ENCODE measurements around the gene ARMH4. TPM values are rescaled to one million over a fixed set of nuclear protein-coding genes. Genes with fewer than 3 reads are reported as not detected.

Gene ARMH4
- total RNA-seq, 1 experiment from 2014 or later, result 0.07 TPM

- H3K36me3 Mint-ChIP-seq (ENCODE audit: insufficient read depth, unreplicated experiment), result no peaks in the 10 kb centered on the region
- no peaks in the 10 kb centered on the region for H3K36me3 ChIP-seq (ENCODE audit: control insufficient read depth, insufficient read depth, low read length)
- no peak overlapping the region for H3K4me3 Mint-ChIP-seq (ENCODE audit: unreplicated experiment)
- no peak for DNase-seq
- H3K27me3 Mint-ChIP-seq (ENCODE audit: insufficient read depth, unreplicated experiment), result peaks cover 21% of the 10 kb centered on the region
- no peaks in the 10 kb centered on the region for H3K4me1 Mint-ChIP-seq (ENCODE audit: low read depth, unreplicated experiment)
- H3K27me3 ChIP-seq (replicated peaks; ENCODE audit: control insufficient read depth, insufficient read depth, low read length), result no peaks in the 10 kb centered on the region
- H3K9me3 Mint-ChIP-seq (ENCODE audit: unreplicated experiment), result no peaks in the 10 kb centered on the region
- no peak overlapping the region for H3K4me3 ChIP-seq (ENCODE audit: low read depth, low read length)
- no peaks in the 10 kb centered on the region for H3K4me1 ChIP-seq
- ChIA-PET POLR2A (no interaction called here), CTCF (no interaction called here)
- no TSS peak for BruUV-seq (replicated peaks)
- intact Hi-C loops (cut with micrococcal nuclease; ENCODE audit: unreplicated experiment), result no loop called here
- no peaks in the 10 kb centered on the region for H3K9me3 ChIP-seq
- no peak for TF ChIP-seq CTCF (IDR thresholded peaks at IDR 0.05; ENCODE audit: insufficient read depth in 1 of 2, low read depth in 1 of 2, low read length in 1 of 2, severe bottlenecking in 1 of 2, unreplicated experiment in 1 of 2)
- no peak overlapping the region for H3K27ac Mint-ChIP-seq (ENCODE audit: unreplicated experiment)
These were observed 85.9 kb downstream of the ARMH4 start for GRCh38 chr14:58066115-58066514.

DNA sequence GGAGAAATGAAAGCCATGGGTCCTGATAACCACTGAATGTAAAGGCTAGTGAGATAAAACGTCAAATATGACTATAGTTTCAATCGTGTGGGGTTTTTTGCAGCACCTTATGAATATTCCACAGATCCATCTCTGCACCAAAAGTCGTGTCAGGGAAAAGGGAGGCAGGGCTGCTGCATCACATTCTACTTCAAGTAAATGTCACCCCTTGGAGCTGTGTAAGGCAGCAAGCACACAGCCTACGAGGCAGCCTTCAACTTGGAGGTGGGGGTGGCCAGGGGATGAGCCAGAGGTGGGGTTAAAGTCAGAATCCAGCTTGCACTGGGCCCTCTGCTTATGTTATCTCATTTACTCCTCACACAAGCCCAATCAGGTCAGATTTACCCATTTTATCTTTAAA, 90.4 kb downstream of the ARMH4 start:
- no peaks in the 10 kb centered on the region; the same call in 1 of the 2 replicates for H3K27me3 ChIP-seq (replicated peaks; ENCODE audit: control insufficient read depth, insufficient read depth, low read length)
- no peak for DNase-seq
- TF ChIP-seq CTCF (IDR thresholded peaks at IDR 0.05; ENCODE audit: insufficient read depth in 1 of 2, low read depth in 1 of 2, low read length in 1 of 2, severe bottlenecking in 1 of 2, unreplicated experiment in 1 of 2), result no peak
- Mint-ChIP-seq H3K4me3 (ENCODE audit: unreplicated experiment) (no peak overlapping the region), H3K9me3 (ENCODE audit: unreplicated experiment) (no peaks in the 10 kb centered on the region), H3K27ac (ENCODE audit: unreplicated experiment) (no peak overlapping the region), H3K4me1 (ENCODE audit: low read depth, unreplicated experiment) (no peaks in the 10 kb centered on the region), H3K36me3 (ENCODE audit: insufficient read depth, unreplicated experiment) (no peaks in the 10 kb centered on the region), H3K27me3 (ENCODE audit: insufficient read depth, unreplicated experiment) (peaks cover 23% of the 10 kb centered on the region)
- H3K9me3 ChIP-seq, result no peaks in the 10 kb centered on the region
- BruUV-seq (replicated peaks), result no TSS peak
- no peaks in the 10 kb centered on the region for H3K4me1 ChIP-seq
- CTCF ChIA-PET, result no interaction called here
- H3K4me3 ChIP-seq (ENCODE audit: low read depth, low read length), result no peak overlapping the region
- no peaks in the 10 kb centered on the region for H3K36me3 ChIP-seq (ENCODE audit: control insufficient read depth, insufficient read depth, low read length)
- POLR2A ChIA-PET, result no interaction called here
- intact Hi-C loops (cut with micrococcal nuclease; ENCODE audit: unreplicated experiment), result no loop called here

- Mint-ChIP-seq H3K4me3 (ENCODE audit: unreplicated experiment) (no peak overlapping the region), H3K27me3 (ENCODE audit: insufficient read depth, unreplicated experiment) (peaks cover 20% of the 10 kb centered on the region), H3K9me3 (ENCODE audit: unreplicated experiment) (no peaks in the 10 kb centered on the region), H3K36me3 (ENCODE audit: insufficient read depth, unreplicated experiment) (no peaks in the 10 kb centered on the region), H3K27ac (ENCODE audit: unreplicated experiment) (no peak overlapping the region), H3K4me1 (ENCODE audit: low read depth, unreplicated experiment) (no peaks in the 10 kb centered on the region)
- H3K27me3 ChIP-seq (replicated peaks; ENCODE audit: control insufficient read depth, insufficient read depth, low read length), result no peaks in the 10 kb centered on the region; the same call in 1 of the 2 replicates
- intact Hi-C loops (cut with micrococcal nuclease; ENCODE audit: unreplicated experiment), result no loop called here
- H3K9me3 ChIP-seq, result no peaks in the 10 kb centered on the region
- no peak for DNase-seq
- ChIA-PET POLR2A (no interaction called here), CTCF (no interaction called here)
- no TSS peak for BruUV-seq (replicated peaks)
- no peaks in the 10 kb centered on the region for H3K36me3 ChIP-seq (ENCODE audit: control insufficient read depth, insufficient read depth, low read length)
- H3K4me1 ChIP-seq, result no peaks in the 10 kb centered on the region
- no peak overlapping the region for H3K4me3 ChIP-seq (ENCODE audit: low read depth, low read length)
- no peak for TF ChIP-seq CTCF (IDR thresholded peaks at IDR 0.05; ENCODE audit: insufficient read depth in 1 of 2, low read depth in 1 of 2, low read length in 1 of 2, severe bottlenecking in 1 of 2, unreplicated experiment in 1 of 2)
These were observed 91.1 kb downstream of the ARMH4 start for GRCh38 chr14:58060898-58061297.

All from Caco-2 (cell line).